T-cell (primary cell): ENCODE data around the gene TEX36. TPM values are rescaled to one million over a fixed set of nuclear protein-coding genes. Genes with fewer than 3 reads are reported as not detected.
"Not testable (repeated sequence)": the region's sequence is repeated elsewhere in the genome, so short reads cannot be mapped to it uniquely, and the experiment has no call there.

Experiments
- ATAC-seq, 4 experiments: fragments of 200-7000 bp in 3 of 4; fragments of 150-1000 bp in 1 of 4; cut with Tn5 transposase; replicated peaks in 1 of 4; 1 replicate in 3 of 4; 2 replicates in 1 of 4; pipeline ENCODE4 v1.10.0; 2021; ENCODE audit warnings: moderate library complexity in 3 of 4, mild to moderate bottlenecking in 2 of 4, moderate number of reproducible peaks in 1 of 4
- CTCF ChIA-PET, 2 donors: fragments of 300-600 bp; sonication (Branson Sonifier 250); formaldehyde crosslinking; loops; one replicate each; lab custom pipeline; 2022; ENCODE audit warnings: antibody characterized with exemption in 2 of 2; lab: Charles Lee
- POLR2A ChIA-PET, 2 donors: fragments of 300-600 bp; sonication (Branson Sonifier 250); formaldehyde crosslinking; loops; one replicate each; lab custom pipeline; 2022; ENCODE audit warnings: antibody characterized with exemption in 2 of 2; lab: Charles Lee
- DNase-seq, 35 experiments: peaks; one replicate each; pipeline versions ENCODE4 v3.0.0 to v3.0.0-alpha.2; 2013 to 2023
- H3K27ac ChIP-seq: one replicate; pipeline ENCODE4 v1.5.1; 2013; ENCODE audit warnings: low read length
- H3K27me3 ChIP-seq, 2 experiments: replicated peaks in 1 of 2; 1 replicate in 1 of 2; 2 replicates in 1 of 2; pipeline versions ENCODE4 v1.6.1 to v1.7.0; 2013; ENCODE audit warnings: low read length in 1 of 2, mixed read lengths in 1 of 2; ENCODE audit not compliant: control insufficient read depth in 2 of 2, insufficient read depth in 2 of 2; ENCODE audit errors: extremely low read depth in 1 of 2
- H3K36me3 ChIP-seq, 2 donors: 1 replicate in 1 of 2; 2 replicates in 1 of 2; pipeline versions ENCODE4 v1.6.1 to v1.7.0; 2013; ENCODE audit warnings: low read length in 1 of 2; ENCODE audit not compliant: control insufficient read depth in 2 of 2, insufficient read depth in 1 of 2; ENCODE audit errors: extremely low read depth in 1 of 2
- H3K4me1 ChIP-seq, 2 experiments: 1 replicate in 1 of 2; 2 replicates in 1 of 2; pipeline versions ENCODE4 v1.6.1 to v1.7.0; 2013; ENCODE audit warnings: low read length in 2 of 2, mixed read lengths in 1 of 2; ENCODE audit not compliant: insufficient read depth in 2 of 2, control insufficient read depth in 1 of 2; ENCODE audit errors: extremely low read depth in 1 of 2
- H3K4me3 ChIP-seq, 2 donors: 1 replicate in 1 of 2; 2 replicates in 1 of 2; pipeline versions ENCODE4 v1.5.1 to v1.7.0; 2013; ENCODE audit warnings: mild to moderate bottlenecking in 2 of 2, low read length in 1 of 2, moderate library complexity in 1 of 2; ENCODE audit not compliant: control insufficient read depth in 1 of 2; ENCODE audit errors: extremely low read depth in 1 of 2
- H3K9me3 ChIP-seq: 2 replicates; pipeline ENCODE4 v1.7.0; 2013
- H3K27ac Mint-ChIP-seq, 2 donors: one replicate each; pipeline ENCODE4 v1.8.0; 2020 to 2021; ENCODE audit warnings: mild to moderate bottlenecking in 2 of 2, mixed read lengths in 2 of 2
- H3K27me3 Mint-ChIP-seq, 2 donors: one replicate each; pipeline ENCODE4 v1.8.0; 2021 to 2022; ENCODE audit warnings: mixed read lengths in 2 of 2
- H3K36me3 Mint-ChIP-seq: one replicate; pipeline ENCODE4 v1.8.0; 2021; ENCODE audit warnings: mixed read lengths
- H3K4me1 Mint-ChIP-seq, 3 donors: one replicate each; pipeline ENCODE4 v1.8.0; 2020 to 2022; ENCODE audit warnings: mixed read lengths in 3 of 3, mild to moderate bottlenecking in 1 of 3
- H3K4me3 Mint-ChIP-seq, 3 donors: one replicate each; pipeline ENCODE4 v1.8.0; 2020 to 2022; ENCODE audit warnings: mild to moderate bottlenecking in 3 of 3, mixed read lengths in 3 of 3, moderate library complexity in 3 of 3
- H3K9me3 Mint-ChIP-seq, 3 donors: one replicate each; pipeline ENCODE4 v1.8.0; 2020 to 2022; ENCODE audit warnings: mixed read lengths in 3 of 3
- WGBS: methylation state at CpG from one replicate; pipeline ENCODE4 v1.1.5; 2013; ENCODE audit warnings: missing lambda C conversion rate; ENCODE audit not compliant: insufficient coverage; 5-methylcytosine and 5-hydroxymethylcytosine counted together
- total RNA-seq, 35 experiments: library from RNA in 6 of 35; stranded (reverse) in 6 of 35; fragments of 120-200 nt in 1 of 35; gene quantifications; one replicate each; pipeline versions ENCODE4 v1.2.1 to v1.2.4 and lab custom pipeline; 2013 to 2026

The TEX36 gene
- total RNA-seq, 5 donors from 2014 or later (not counting 1 experiment from before 2014, with no cell fraction given) = not detected

- Mint-ChIP-seq H3K27ac (peak within 1 kb of the TSS; percentile 97), H3K36me3 (peaks cover 16% of the 10 kb centered on the region), H3K4me1 (peaks cover 32 to 38% (median 36%) of the 10 kb centered on the region in 3 donors), H3K27me3 (no peaks in the 10 kb centered on the region), H3K4me3 (peak within 1 kb of the TSS; percentile 90 to 98 (median 94)), H3K9me3 (no peaks in the 10 kb centered on the region)
- Histone ChIP-seq H3K27me3 (no peaks in the 10 kb centered on the region), H3K4me3 (peak within 1 kb of the TSS; percentile 96 to 97), H3K9me3 (no peaks in the 10 kb centered on the region), H3K27ac (peak within 1 kb of the TSS; percentile 94), H3K36me3 (peaks cover 0 to 27% of the 10 kb centered on the region in 2 donors), H3K4me1 (peaks cover 19 to 22% of the 10 kb centered on the region in 2 experiments)
- peak; percentile 98 to 100 (median 99) for DNase-seq
- under 1% methylated on average over 61 of the region's 72 CpGs for WGBS
- peak; percentile 93 to 96 (median 94) for ATAC-seq
- ChIA-PET POLR2A (interaction anchor here in 1 of 2 donors (1.0 kb wide), 1 partner anchor 104 kb away, joined by 3 read pairs; the partner anchor contains the start of genes BCCIP and UROS), CTCF (interaction anchor here in 1 of 2 donors (1.0 kb wide), 1 partner anchor 104 kb away, joined by 4 read pairs; the partner anchor contains the start of genes BCCIP and UROS)
Measured at GRCh38 chr10:125719173-125720001, 36.4 kb upstream of the TEX36 start, which contains the start of gene EDRF1. EDRF1 (plus strand) TSS chr10:125719709; CDS start chr10:125719808, 99 bp downstream.

GRCh38 chr10:125714728-125715127, 31.8 kb upstream of the TEX36 start:
- H3K4me1 ChIP-seq, H3K36me3 Mint-ChIP-seq, H3K27me3 Mint-ChIP-seq, H3K4me1 Mint-ChIP-seq, H3K27ac ChIP-seq, H3K4me3 ChIP-seq, H3K36me3 ChIP-seq, H3K27ac Mint-ChIP-seq, H3K27me3 ChIP-seq, ATAC-seq, H3K4me3 Mint-ChIP-seq, DNase-seq, CTCF ChIA-PET, H3K9me3 ChIP-seq: not testable (repeated sequence)
- POLR2A ChIA-PET = interaction anchor here (0.5 to 0.6 kb wide), 2 partner anchors 13 to 438 kb away, joined by 3 to 4 read pairs; no protein-coding TSS in a partner anchor
- WGBS = no CpG with 5 or more reads among the region's 4 CpGs
- H3K9me3 Mint-ChIP-seq = peaks cover 14 to 31% (median 20%) of the 10 kb centered on the region in 3 donors

- peaks cover 3 to 5% of the 10 kb centered on the region in 2 donors for H3K27me3 Mint-ChIP-seq
- Histone ChIP-seq H3K27me3 (no peaks in the 10 kb centered on the region), H3K4me3 (no peak overlapping the region), H3K4me1 (no peaks in the 10 kb centered on the region), H3K36me3 (no peaks in the 10 kb centered on the region), H3K27ac (no peak overlapping the region), H3K9me3 (no peaks in the 10 kb centered on the region)
- ChIA-PET CTCF (no interaction called here), POLR2A (no interaction called here)
- no peak for ATAC-seq
- no peaks in the 10 kb centered on the region for H3K4me1 Mint-ChIP-seq
- peaks cover 14 to 31% (median 20%) of the 10 kb centered on the region in 3 donors for H3K9me3 Mint-ChIP-seq
- peaks cover 8% of the 10 kb centered on the region for H3K36me3 Mint-ChIP-seq
- 75% methylated on average over 1 of the region's 3 CpGs for WGBS
- H3K27ac Mint-ChIP-seq = no peak overlapping the region
- no peak overlapping the region for H3K4me3 Mint-ChIP-seq
- no peak for DNase-seq
Measured at GRCh38 chr10:125711110-125711750, 28.3 kb upstream of the TEX36 start.

GRCh38 chr10:125709553-125710474, 26.9 kb upstream of the TEX36 start:
- peaks cover 4 to 9% of the 10 kb centered on the region in 2 donors for H3K27me3 Mint-ChIP-seq
- Histone ChIP-seq H3K4me3 (no peak overlapping the region), H3K4me1 (no peaks in the 10 kb centered on the region), H3K27ac (no peak overlapping the region), H3K36me3 (no peaks in the 10 kb centered on the region), H3K27me3 (no peaks in the 10 kb centered on the region), H3K9me3 (no peaks in the 10 kb centered on the region)
- WGBS = 43% methylated on average over 3 of the region's 12 CpGs
- ChIA-PET POLR2A (no interaction called here), CTCF (no interaction called here)
- ATAC-seq = no peak
- peaks cover 14 to 31% (median 20%) of the 10 kb centered on the region in 3 donors for H3K9me3 Mint-ChIP-seq
- no peak for DNase-seq
- no peak overlapping the region for H3K4me3 Mint-ChIP-seq
- H3K4me1 Mint-ChIP-seq = no peaks in the 10 kb centered on the region
- H3K27ac Mint-ChIP-seq = no peak overlapping the region
- H3K36me3 Mint-ChIP-seq = peaks cover 13% of the 10 kb centered on the region

GRCh38 chr10:125708971-125709503, 26.1 kb upstream of the TEX36 start:
- POLR2A ChIA-PET = interaction anchor here in 1 of 2 donors (0.7 kb wide), 1 partner anchor 166 kb away, joined by 3 read pairs; no protein-coding TSS in a partner anchor
- Histone ChIP-seq H3K27ac (no peak overlapping the region), H3K9me3 (no peaks in the 10 kb centered on the region), H3K27me3 (no peaks in the 10 kb centered on the region), H3K4me1 (no peaks in the 10 kb centered on the region), H3K4me3 (no peak overlapping the region), H3K36me3 (no peaks in the 10 kb centered on the region)
- H3K4me1 Mint-ChIP-seq = no peaks in the 10 kb centered on the region
- H3K27ac Mint-ChIP-seq = no peak overlapping the region
- H3K27me3 Mint-ChIP-seq = peaks cover 4 to 9% of the 10 kb centered on the region in 2 donors
- 63% methylated on average over 1 of the region's 5 CpGs for WGBS
- CTCF ChIA-PET = no interaction called here
- no peak overlapping the region for H3K4me3 Mint-ChIP-seq
- peaks cover 14 to 28% (median 20%) of the 10 kb centered on the region in 3 donors for H3K9me3 Mint-ChIP-seq
- no peak for DNase-seq
- H3K36me3 Mint-ChIP-seq = peaks cover 13% of the 10 kb centered on the region
- ATAC-seq = no peak
